HG03571 (cell line): Measurements from ENCODE around the gene CCDC63.
A peak's percentile ranks its signal among the peaks of the same experiment; 100 is the strongest.

Source experiments
- ATAC-seq: cut with Tn5 transposase; IDR thresholded peaks from one replicate; pipeline ENCODE4 v1.9.1; 2021; ENCODE audit not compliant: unreplicated experiment

CCDC63 gene

GRCh38 chr12:110880651-110881050 lies 33.9 kb downstream of the CCDC63 start:
- no peak for ATAC-seq

GRCh38 chr12:110883251-110883650 lies 36.5 kb downstream of the CCDC63 start:
- ATAC-seq: no peak

- no peak for ATAC-seq
These were observed 38.5 kb downstream of the CCDC63 start for GRCh38 chr12:110885152-110885840.

- ATAC-seq: no peak
These were observed 41.6 kb downstream of the CCDC63 start for GRCh38 chr12:110888256-110888991.

GRCh38 chr12:110889361-110889760 lies 42.6 kb downstream of the CCDC63 start:
- ATAC-seq: no peak

- ATAC-seq: no peak
These were observed 47.2 kb downstream of the CCDC63 start for GRCh38 chr12:110893956-110894355.

GRCh38 chr12:110896559-110896958 lies 49.8 kb downstream of the CCDC63 start:
- no peak for ATAC-seq

GRCh38 chr12:110901401-110901800 lies 54.6 kb downstream of the CCDC63 start:
- no peak for ATAC-seq

GRCh38 chr12:110903511-110903910 lies 56.7 kb downstream of the CCDC63 start:
- no peak for ATAC-seq

- ATAC-seq: no peak
These were observed 59.3 kb downstream of the CCDC63 start for GRCh38 chr12:110906083-110906482.

- no peak for ATAC-seq
These were observed 59.7 kb downstream of the CCDC63 start for GRCh38 chr12:110906516-110906915.

- ATAC-seq: no peak
These were observed 60.2 kb downstream of the CCDC63 start for GRCh38 chr12:110906985-110907384.

- no peak for ATAC-seq
These were observed 60.8 kb downstream of the CCDC63 start for GRCh38 chr12:110907583-110907982.

- ATAC-seq: no peak
These were observed 61.8 kb downstream of the CCDC63 start for GRCh38 chr12:110908377-110909152.

GRCh38 chr12:110912263-110912662 lies 65.5 kb downstream of the CCDC63 start:
- ATAC-seq: no peak

- ATAC-seq: peak; percentile 98
These were observed 66.6 kb downstream of the CCDC63 start for GRCh38 chr12:110913119-110914056.

- ATAC-seq: no peak
These were observed 69.6 kb downstream of the CCDC63 start for GRCh38 chr12:110916295-110916875.

- no peak for ATAC-seq
These were observed 70.7 kb downstream of the CCDC63 start for GRCh38 chr12:110917467-110917866.

- ATAC-seq: no peak
These were observed 71.2 kb downstream of the CCDC63 start for GRCh38 chr12:110917961-110918360.

GRCh38 chr12:110919720-110920119 lies 72.9 kb downstream of the CCDC63 start:
- no peak for ATAC-seq
